Measurements from ENCODE around the gene TMEM163.

DNA sequence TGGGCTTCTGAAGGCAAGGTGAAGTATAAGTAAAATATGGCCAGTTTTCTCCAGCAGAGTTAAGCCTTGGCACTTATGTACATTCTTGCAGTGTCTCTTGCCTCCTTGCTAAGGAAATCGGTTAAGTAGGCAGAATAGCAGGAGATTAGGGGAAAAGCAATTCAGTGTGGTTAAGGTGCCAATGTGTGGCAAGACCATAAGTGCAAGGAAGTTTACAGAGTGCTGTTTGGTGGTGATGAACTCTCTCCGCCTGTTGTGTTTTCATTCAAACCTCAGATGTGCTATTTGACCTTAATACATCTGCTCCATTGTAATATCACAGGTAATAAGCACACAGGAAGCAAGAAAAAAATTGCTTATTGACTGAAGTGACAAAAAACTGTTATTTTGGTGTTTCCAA, 308.8 kb downstream of the TMEM163 start:
- TF ChIP-seq, protein P1, sequence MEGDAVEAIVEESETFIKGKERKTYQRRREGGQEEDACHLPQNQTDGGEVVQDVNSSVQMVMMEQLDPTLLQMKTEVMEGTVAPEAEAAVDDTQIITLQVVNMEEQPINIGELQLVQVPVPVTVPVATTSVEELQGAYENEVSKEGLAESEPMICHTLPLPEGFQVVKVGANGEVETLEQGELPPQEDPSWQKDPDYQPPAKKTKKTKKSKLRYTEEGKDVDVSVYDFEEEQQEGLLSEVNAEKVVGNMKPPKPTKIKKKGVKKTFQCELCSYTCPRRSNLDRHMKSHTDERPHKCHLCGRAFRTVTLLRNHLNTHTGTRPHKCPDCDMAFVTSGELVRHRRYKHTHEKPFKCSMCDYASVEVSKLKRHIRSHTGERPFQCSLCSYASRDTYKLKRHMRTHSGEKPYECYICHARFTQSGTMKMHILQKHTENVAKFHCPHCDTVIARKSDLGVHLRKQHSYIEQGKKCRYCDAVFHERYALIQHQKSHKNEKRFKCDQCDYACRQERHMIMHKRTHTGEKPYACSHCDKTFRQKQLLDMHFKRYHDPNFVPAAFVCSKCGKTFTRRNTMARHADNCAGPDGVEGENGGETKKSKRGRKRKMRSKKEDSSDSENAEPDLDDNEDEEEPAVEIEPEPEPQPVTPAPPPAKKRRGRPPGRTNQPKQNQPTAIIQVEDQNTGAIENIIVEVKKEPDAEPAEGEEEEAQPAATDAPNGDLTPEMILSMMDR (IDR thresholded peaks at IDR 0.05) = no peak
- TF ChIP-seq POLR2A (IDR thresholded peaks at IDR 0.05) = no peak

Data from body of pancreas (tissue), 4 donors.